ENCODE measurements around the gene PDK1. TPM values are rescaled to one million over a fixed set of nuclear protein-coding genes. Genes with fewer than 3 reads are reported as not detected.
"Not testable (repeated sequence)": the region's sequence is repeated elsewhere in the genome, so short reads cannot be mapped to it uniquely, and the experiment has no call there.

Gene PDK1
- total RNA-seq, 2 donors from 2014 or later: 17.9 to 28.3 TPM

GRCh38 chr2:172586245-172586891 is 30.5 kb downstream of the PDK1 start:
- intact Hi-C loops (cut with DNase I): no loop called here

GRCh38 chr2:172587231-172587630 is 31.3 kb downstream of the PDK1 start:
- intact Hi-C loops (cut with DNase I): not testable (repeated sequence)
- peak; percentile 42 for DNase-seq (ENCODE audit: low spot score)

More at GRCh38 chr2:172586245-172586891, 30.5 kb downstream of the PDK1 start:
- DNase-seq (ENCODE audit: low spot score): no peak

GRCh38 chr2:172588931-172589330 is 33.0 kb downstream of the PDK1 start:
- DNase-seq (ENCODE audit: low spot score): no peak
- intact Hi-C loops (cut with DNase I): no loop called here

- intact Hi-C loops (cut with DNase I); DNase-seq (ENCODE audit: low spot score): not testable (repeated sequence)
These were observed 35.5 kb downstream of the PDK1 start for GRCh38 chr2:172591386-172591785.

GRCh38 chr2:172592190-172592589 is 36.3 kb downstream of the PDK1 start:
- DNase-seq (ENCODE audit: low spot score); intact Hi-C loops (cut with DNase I): not testable (repeated sequence)

GRCh38 chr2:172596776-172597175 is 40.9 kb downstream of the PDK1 start:
- DNase-seq (ENCODE audit: low spot score): no peak
- intact Hi-C loops (cut with DNase I): no loop called here

- DNase-seq (ENCODE audit: low spot score): no peak
- intact Hi-C loops (cut with DNase I): no loop called here
These were observed 41.4 kb downstream of the PDK1 start for GRCh38 chr2:172597176-172597842.

- intact Hi-C loops (cut with DNase I): no loop called here
- DNase-seq (ENCODE audit: low spot score): no peak
These were observed 44.1 kb downstream of the PDK1 start for GRCh38 chr2:172599947-172600346.

- intact Hi-C loops (cut with DNase I): no loop called here
- DNase-seq (ENCODE audit: low spot score): no peak
These were observed 44.7 kb downstream of the PDK1 start for GRCh38 chr2:172600557-172601008.

GRCh38 chr2:172606285-172606684 is 50.4 kb downstream of the PDK1 start:
- DNase-seq (ENCODE audit: low spot score): no peak
- intact Hi-C loops (cut with DNase I): no loop called here

GRCh38 chr2:172607379-172607928 is 51.6 kb downstream of the PDK1 start:
- intact Hi-C loops (cut with DNase I): no loop called here
- no peak for DNase-seq (ENCODE audit: low spot score)

- no peak for DNase-seq (ENCODE audit: low spot score)
- intact Hi-C loops (cut with DNase I): no loop called here
These were observed 53.6 kb downstream of the PDK1 start for GRCh38 chr2:172609488-172609887.

GRCh38 chr2:172612051-172612450 is 56.2 kb downstream of the PDK1 start:
- DNase-seq (ENCODE audit: low spot score): no peak
- intact Hi-C loops (cut with DNase I): no loop called here

- intact Hi-C loops (cut with DNase I): no loop called here
- DNase-seq (ENCODE audit: low spot score): no peak
These were observed 57.1 kb downstream of the PDK1 start for GRCh38 chr2:172613040-172613439.

GRCh38 chr2:172613615-172614231 is 57.8 kb downstream of the PDK1 start:
- intact Hi-C loops (cut with DNase I): no loop called here
- no peak for DNase-seq (ENCODE audit: low spot score)

- no peak for DNase-seq (ENCODE audit: low spot score)
- intact Hi-C loops (cut with DNase I): no loop called here
These were observed 59.0 kb downstream of the PDK1 start for GRCh38 chr2:172614932-172615331.

GRCh38 chr2:172615727-172616261 is 59.9 kb downstream of the PDK1 start:
- intact Hi-C loops (cut with DNase I): no loop called here
- no peak for DNase-seq (ENCODE audit: low spot score)

- DNase-seq (ENCODE audit: low spot score): no peak
- intact Hi-C loops (cut with DNase I): no loop called here
These were observed 61.2 kb downstream of the PDK1 start for GRCh38 chr2:172617115-172617514.

- no peak for DNase-seq (ENCODE audit: low spot score)
- intact Hi-C loops (cut with DNase I): no loop called here
These were observed 67.5 kb downstream of the PDK1 start for GRCh38 chr2:172623249-172623965.
